AG08396 (cell line): ENCODE data around the gene GPR158.
A peak's percentile ranks its signal among the peaks of the same experiment; 100 is the strongest.

ENCODE experiments used
- DNase-seq: peaks from one replicate; pipeline ENCODE4 v3.0.0; 2012; ENCODE audit warnings: low spot score, mixed read lengths

GPR158 gene

DNA sequence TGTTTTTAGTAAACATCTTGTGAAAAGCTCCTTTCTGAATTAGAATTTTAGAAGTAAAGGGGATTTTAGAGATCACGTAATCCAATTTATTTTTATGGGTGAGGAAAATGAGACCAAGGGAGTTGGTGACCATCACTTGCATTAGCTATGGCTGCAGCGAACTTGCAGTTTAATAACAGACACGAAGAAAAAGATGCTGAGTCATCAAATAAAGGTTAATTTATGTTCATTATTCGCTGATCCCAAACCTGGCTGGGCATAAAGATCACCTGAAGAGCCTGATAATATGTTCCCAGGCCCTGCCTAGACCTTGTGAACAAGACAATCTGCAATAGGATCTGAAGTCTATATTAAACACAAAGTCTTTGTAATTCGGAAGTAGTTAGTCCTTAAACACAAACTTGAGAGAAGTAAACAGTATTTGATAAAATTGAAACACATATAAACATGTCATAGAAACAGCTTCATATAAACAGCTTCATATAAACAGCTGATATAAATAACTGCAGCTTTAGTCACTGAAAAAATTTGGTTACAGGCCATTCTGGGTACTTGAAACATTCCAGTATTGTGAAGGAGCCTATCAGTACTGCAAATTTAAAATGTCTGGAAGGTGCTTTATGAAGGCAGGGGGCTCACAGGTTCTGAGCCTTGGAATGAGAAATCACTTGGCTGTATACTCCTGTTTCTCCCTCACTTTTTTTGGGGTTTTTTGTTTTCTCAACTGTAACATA lies 16.5 kb downstream of the GPR158 start:
- no peak for DNase-seq

GRCh38 chr10:25198151-25198550 lies 23.4 kb downstream of the GPR158 start:
- no peak for DNase-seq

DNA sequence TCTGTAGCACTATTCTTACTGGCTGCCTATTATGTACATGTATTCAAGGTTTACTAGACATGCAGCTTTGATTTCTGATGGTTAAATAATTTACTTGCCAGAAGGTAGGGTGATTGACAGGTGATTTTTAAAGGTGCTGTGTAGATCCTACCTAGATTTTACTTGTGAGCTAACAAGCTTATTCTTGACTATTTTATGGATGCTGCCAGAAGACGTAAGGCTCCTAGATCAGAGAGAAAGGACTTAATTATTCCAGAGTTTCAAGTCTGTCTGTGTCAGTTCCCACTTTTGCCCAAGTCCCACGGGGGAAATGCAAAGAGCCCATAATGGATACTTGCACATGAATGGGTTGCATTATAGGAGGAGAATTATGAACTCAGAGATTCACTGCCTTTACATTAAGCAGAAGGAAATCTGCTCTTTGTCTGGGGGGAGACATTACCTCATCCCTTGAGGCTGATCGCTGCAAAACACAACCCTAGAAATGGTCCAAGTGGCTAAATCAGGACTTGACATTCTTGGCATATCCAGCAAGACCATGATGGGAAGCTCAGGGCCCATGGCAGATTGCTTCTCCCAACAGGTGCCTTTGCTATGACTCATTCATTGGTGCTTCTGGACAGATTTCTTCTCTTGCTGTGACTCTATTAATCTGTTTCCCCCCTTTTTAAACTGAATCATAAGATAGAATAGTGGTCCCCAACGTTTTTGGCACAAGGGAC lies 32.1 kb downstream of the GPR158 start:
- no peak for DNase-seq

GRCh38 chr10:25209618-25210017 lies 34.8 kb downstream of the GPR158 start:
- DNase-seq: no peak

GRCh38 chr10:25210265-25210664 lies 35.5 kb downstream of the GPR158 start:
- DNase-seq: no peak

- no peak for DNase-seq
Observed at GRCh38 chr10:25220156-25220555, 45.4 kb downstream of the GPR158 start.

- no peak for DNase-seq
Observed at GRCh38 chr10:25222085-25222660, 47.4 kb downstream of the GPR158 start.

GRCh38 chr10:25226775-25227682 lies 52.2 kb downstream of the GPR158 start:
- DNase-seq: peak; percentile 10

- no peak for DNase-seq
Observed at GRCh38 chr10:25231751-25232150, 57.0 kb downstream of the GPR158 start.

GRCh38 chr10:25232204-25232603 lies 57.4 kb downstream of the GPR158 start:
- DNase-seq: no peak

DNA sequence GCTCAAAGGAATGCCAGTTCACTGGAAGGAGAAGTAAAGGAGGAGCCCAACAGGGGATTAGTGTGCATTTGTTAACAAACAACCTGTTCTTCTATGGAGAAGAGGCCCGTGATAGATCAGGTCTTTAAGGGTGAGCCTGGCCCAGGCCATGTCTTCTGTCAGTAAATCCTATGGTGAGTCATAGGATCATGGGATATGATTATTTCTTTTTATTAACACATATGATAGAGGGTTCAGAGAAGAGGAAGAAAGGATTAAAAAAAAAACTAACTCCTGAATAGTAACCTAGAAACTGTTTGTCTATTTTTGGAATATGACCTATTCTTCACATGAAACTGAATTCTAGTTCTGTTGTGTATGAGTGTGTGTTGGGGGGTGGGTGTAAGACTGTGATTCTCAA lies 70.4 kb downstream of the GPR158 start:
- no peak for DNase-seq

DNA sequence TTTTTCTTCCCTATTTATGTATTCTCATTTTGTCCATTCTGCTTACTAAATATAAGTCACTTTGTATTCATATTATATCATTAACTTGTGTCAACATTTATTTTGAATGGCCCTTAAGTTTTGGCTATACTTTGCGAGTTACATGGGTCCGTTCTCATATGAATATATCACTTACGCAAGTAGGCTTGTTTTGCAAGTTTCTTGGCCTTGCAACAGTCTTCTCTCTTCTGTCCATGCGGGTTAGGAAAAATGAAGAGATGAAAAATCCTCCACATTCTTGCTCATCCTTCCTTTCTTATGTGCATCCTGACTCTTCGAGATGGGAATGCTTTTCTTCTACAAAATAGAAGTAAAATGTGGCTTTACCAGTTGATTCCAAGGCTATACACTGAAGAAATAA lies 82.8 kb downstream of the GPR158 start:
- no peak for DNase-seq

DNA sequence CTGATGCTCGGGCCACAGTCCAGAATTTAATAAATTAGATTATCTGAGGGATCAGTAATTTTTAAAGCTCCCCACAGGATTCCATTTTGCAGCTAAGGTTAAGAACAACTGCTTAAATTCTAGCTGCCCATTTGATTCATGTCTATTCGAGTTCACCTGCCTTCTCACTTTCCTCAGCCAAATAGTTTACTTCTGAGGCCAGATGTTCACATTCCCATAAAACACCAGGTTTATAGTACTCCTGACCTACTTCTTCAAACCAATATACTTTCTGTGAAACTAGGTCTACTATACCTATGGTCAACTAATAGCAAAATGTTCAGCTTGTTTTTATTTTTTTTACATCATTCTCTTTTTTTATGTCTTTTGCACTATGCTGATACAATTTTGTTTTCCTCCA lies 86.3 kb downstream of the GPR158 start:
- no peak for DNase-seq

GRCh38 chr10:25261558-25261957 lies 86.8 kb downstream of the GPR158 start:
- no peak for DNase-seq

DNA sequence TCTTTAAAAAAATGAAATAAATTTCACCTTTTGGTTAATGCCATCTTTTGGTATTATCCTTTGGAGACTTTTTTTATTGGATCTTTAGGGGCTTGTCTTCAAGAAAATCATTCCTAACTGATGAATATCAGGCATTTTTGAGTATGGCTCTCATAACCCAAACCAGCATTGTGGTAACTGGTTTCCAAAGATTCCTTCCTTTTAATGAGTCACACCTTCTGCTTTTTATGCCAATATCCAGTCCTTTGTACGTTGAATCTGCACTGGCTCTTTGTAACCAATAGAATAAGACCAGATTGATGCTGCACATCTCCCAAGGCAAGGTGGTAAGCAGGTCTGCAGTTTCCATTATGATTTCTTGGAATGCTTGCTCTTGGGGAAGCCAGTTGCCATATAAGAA lies 89.1 kb downstream of the GPR158 start:
- no peak for DNase-seq

DNA sequence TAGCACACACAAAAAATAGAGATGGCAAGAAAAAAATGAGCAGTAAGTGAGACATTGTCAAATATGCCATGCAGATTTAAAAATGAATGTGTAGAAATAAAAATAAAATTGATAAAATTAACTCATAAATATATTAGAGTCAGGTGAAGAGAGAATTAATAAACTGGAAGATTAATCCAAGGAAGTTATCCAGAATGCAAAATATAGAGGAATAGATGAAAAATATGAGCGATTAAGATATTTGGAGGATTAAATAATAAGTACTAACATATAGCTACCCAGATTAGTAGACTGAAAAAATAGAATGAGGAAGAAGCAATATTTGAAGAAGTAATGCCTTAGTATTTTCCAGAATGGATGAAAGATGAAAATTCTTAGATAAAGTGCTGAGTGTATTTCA lies 103.4 kb downstream of the GPR158 start:
- no peak for DNase-seq

GRCh38 chr10:25280076-25280475 lies 105.3 kb downstream of the GPR158 start:
- no peak for DNase-seq

GRCh38 chr10:25280573-25280972 lies 105.8 kb downstream of the GPR158 start:
- no peak for DNase-seq

GRCh38 chr10:25285809-25286208 lies 111.0 kb downstream of the GPR158 start:
- DNase-seq: no peak

GRCh38 chr10:25288181-25288580 lies 113.4 kb downstream of the GPR158 start:
- no peak for DNase-seq

DNA sequence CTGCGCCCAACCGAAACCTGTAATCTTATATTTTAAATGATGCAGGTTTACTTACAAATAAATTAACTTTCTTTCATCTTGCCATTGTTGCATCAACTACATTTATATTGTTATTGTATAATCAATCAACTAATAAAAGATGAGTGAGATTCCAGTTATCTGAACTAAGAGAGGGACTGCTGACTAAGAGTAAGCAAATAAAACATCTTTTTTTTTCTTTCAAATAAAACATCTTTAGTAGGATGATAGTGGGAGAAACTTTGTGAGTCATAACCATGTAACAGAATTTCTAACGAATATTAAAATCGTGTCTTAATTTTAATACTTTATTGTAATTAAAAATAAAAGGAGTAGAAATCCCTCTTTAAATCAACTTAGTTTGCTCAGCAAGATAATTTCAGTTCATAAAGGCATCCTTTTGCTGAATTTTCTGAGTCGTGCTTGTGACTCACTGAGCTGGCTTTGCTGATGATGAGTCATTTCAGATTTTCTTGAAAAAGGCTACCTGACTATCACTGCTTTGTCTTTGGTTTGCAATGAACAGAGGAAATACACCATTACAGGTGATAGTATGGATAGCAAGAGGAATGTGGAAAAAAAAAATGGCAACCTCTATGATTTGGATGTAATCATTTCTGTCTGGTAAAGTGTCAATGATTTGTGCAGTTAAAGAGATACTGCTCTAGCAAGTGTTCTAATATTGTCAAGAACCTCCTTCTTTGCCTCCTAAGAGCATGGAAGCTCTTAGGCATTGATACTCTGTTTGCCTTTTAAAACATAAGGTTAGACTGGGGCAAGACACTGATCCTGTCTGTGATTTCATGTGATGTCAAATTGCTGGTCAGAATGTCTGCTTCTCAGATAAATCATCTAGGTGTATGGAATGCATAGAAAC lies 119.5 kb downstream of the GPR158 start:
- DNase-seq: no peak
